Loucy (cell line): ENCODE measurements around the gene JAM3.
A peak's percentile ranks its signal among the peaks of the same experiment; 100 is the strongest.

Experiments used
- H2AFZ ChIP-seq: fragments of 200-600 bp; sonication (generic); 2 replicates; pipeline ENCODE4 v1.6.0; 2016; ENCODE audit warnings: antibody characterized with exemption, mild to moderate bottlenecking, low read length, moderate library complexity
- H3F3A ChIP-seq: fragments of 200-600 bp; 2 replicates; pipeline ENCODE4 v1.6.0; 2016; ENCODE audit warnings: antibody characterized with exemption, low read depth, mild to moderate bottlenecking
- H3K27me3 ChIP-seq: fragments of 200-600 bp; sonication (generic); 2 replicates; pipeline ENCODE4 v1.6.1; 2014; ENCODE audit warnings: low read length, mild to moderate bottlenecking; ENCODE audit not compliant: insufficient read depth, poor library complexity, severe bottlenecking
- H3K36me3 ChIP-seq: fragments of 200-600 bp; sonication (generic); 2 replicates; pipeline ENCODE4 v1.6.1; 2016; ENCODE audit warnings: low read length; ENCODE audit not compliant: insufficient read depth
- H3K4me1 ChIP-seq: fragments of 200-600 bp; sonication (generic); 2 replicates; pipeline ENCODE4 v1.5.1; 2014; ENCODE audit warnings: low read length, mild to moderate bottlenecking; ENCODE audit not compliant: insufficient read depth, poor library complexity, severe bottlenecking
- H3K4me2 ChIP-seq: fragments of 200-600 bp; sonication (generic); 2 replicates; pipeline ENCODE4 v1.6.0; 2014; ENCODE audit warnings: antibody characterized with exemption, low read length, low read depth, mild to moderate bottlenecking; ENCODE audit not compliant: poor library complexity, severe bottlenecking
- H3K4me3 ChIP-seq: fragments of 200-600 bp; sonication (generic); 2 replicates; pipeline ENCODE4 v1.5.1; 2014; ENCODE audit warnings: low read length, mild to moderate bottlenecking, mixed read lengths; ENCODE audit not compliant: poor library complexity, severe bottlenecking
- H3K79me2 ChIP-seq: fragments of 200-600 bp; sonication (generic); 2 replicates; pipeline ENCODE4 v1.6.1; 2014; ENCODE audit warnings: low read length; ENCODE audit not compliant: insufficient read depth
- H3K9ac ChIP-seq: fragments of 200-600 bp; sonication (generic); 2 replicates; pipeline ENCODE4 v1.6.0; 2014; ENCODE audit warnings: mild to moderate bottlenecking, low read depth, low read length, moderate library complexity; ENCODE audit not compliant: poor library complexity, severe bottlenecking
- H3K9me2 ChIP-seq: fragments of 200-600 bp; sonication (generic); replicated peaks from 2 replicates; pipeline ENCODE4 v1.6.1; 2016; ENCODE audit warnings: low read depth, low read length, mixed read lengths
- H3K9me3 ChIP-seq: fragments of 200-600 bp; sonication (generic); 2 replicates; pipeline ENCODE4 v1.6.1; 2014; ENCODE audit warnings: mild to moderate bottlenecking, antibody characterized with exemption, low read length, low read depth; ENCODE audit not compliant: insufficient read depth
- H4K20me1 ChIP-seq: fragments of 200-600 bp; sonication (generic); 2 replicates; pipeline ENCODE4 v1.6.0; 2014; ENCODE audit warnings: antibody characterized with exemption, low read length, mild to moderate bottlenecking; ENCODE audit not compliant: insufficient read depth, poor library complexity, severe bottlenecking
- EZH2phosphoT487 ChIP-seq: fragments of 200-600 bp; IDR thresholded peaks from 2 replicates; pipeline ENCODE4 v1.6.1; 2018; ENCODE audit warnings: antibody characterized with exemption, mild to moderate bottlenecking, moderate library complexity, borderline replicate concordance
- TF ChIP-seq, protein P1 (sequence below): fragments of 200-600 bp; sonication (generic); conservative IDR thresholded peaks from 2 replicates; pipeline ENCODE4 v1.5.1; 2014; ENCODE audit warnings: mild to moderate bottlenecking, antibody characterized with exemption, low read length

The JAM3 gene

DNA sequence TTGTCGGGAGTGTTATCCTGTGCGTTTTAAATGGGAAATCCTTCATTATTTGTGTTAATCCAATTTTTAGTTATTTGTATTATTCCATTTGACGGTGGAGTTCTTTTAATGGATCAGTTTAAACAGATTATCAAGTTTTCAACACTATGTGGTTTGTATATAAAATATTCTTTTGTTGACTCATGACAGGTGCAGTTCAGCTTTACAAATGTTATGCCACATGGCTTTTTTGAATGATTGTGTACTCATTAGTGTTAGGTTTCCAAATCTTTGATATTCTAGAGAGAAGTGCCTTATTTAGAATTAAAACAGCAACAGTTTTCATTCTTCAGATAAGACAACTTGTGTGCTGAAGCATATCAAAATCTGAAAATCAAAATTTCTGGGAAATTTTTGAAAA is 2.4 kb downstream of the JAM3 start:
- Histone ChIP-seq H3K9me2 (no peaks in the 10 kb centered on the region), H3K4me2 (no peak overlapping the region), H4K20me1 (no peaks in the 10 kb centered on the region), H3K27me3 (no peaks in the 10 kb centered on the region), H2AFZ (no peak overlapping the region), H3K4me1 (peaks cover 13% of the 10 kb centered on the region), H3K9me3 (no peaks in the 10 kb centered on the region), H3K79me2 (no peaks in the 10 kb centered on the region), H3K4me3 (no peak overlapping the region), H3K36me3 (no peaks in the 10 kb centered on the region), H3K9ac (no peak overlapping the region), H3F3A (no peaks in the 10 kb centered on the region)
- no peak for TF ChIP-seq EZH2phosphoT487
- TF ChIP-seq, protein P1, sequence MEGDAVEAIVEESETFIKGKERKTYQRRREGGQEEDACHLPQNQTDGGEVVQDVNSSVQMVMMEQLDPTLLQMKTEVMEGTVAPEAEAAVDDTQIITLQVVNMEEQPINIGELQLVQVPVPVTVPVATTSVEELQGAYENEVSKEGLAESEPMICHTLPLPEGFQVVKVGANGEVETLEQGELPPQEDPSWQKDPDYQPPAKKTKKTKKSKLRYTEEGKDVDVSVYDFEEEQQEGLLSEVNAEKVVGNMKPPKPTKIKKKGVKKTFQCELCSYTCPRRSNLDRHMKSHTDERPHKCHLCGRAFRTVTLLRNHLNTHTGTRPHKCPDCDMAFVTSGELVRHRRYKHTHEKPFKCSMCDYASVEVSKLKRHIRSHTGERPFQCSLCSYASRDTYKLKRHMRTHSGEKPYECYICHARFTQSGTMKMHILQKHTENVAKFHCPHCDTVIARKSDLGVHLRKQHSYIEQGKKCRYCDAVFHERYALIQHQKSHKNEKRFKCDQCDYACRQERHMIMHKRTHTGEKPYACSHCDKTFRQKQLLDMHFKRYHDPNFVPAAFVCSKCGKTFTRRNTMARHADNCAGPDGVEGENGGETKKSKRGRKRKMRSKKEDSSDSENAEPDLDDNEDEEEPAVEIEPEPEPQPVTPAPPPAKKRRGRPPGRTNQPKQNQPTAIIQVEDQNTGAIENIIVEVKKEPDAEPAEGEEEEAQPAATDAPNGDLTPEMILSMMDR = no peak

DNA sequence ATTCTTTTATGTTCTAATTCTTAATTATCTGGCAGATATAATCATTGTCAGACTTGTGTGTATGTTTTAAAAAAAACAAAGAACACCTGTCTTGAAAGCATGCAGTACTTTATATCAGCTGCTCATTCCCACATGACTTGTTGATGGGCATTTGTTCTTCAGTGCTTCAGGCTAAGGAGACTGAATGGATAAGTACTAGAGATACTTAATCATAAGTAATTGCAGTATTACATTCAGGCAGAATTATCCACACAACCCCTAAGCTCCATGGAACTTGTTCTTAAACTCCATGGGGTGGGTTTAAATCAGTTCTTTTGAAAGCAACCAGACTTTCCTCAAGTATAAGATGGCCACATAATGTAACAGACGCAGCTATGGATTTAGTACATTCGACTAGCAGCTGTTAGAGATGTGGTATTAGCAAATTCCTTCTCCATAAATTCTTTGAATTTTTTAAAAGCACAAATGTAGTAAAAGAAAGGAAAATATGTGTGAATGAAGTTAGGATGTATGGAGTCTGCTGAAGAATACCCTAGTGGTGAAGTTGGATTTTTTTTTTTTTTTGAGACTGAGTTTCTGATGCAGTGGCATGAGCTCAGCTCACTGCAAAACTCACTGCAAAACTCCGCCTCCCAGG is 3.0 kb downstream of the JAM3 start:
- Histone ChIP-seq H3K9ac (no peak overlapping the region), H3K4me3 (no peak overlapping the region), H3K9me3 (no peaks in the 10 kb centered on the region), H3K27me3 (no peaks in the 10 kb centered on the region), H3F3A (no peaks in the 10 kb centered on the region), H2AFZ (no peak overlapping the region), H4K20me1 (no peaks in the 10 kb centered on the region), H3K4me2 (no peak overlapping the region), H3K36me3 (no peaks in the 10 kb centered on the region), H3K9me2 (no peaks in the 10 kb centered on the region), H3K4me1 (peaks cover 13% of the 10 kb centered on the region), H3K79me2 (no peaks in the 10 kb centered on the region)
- no peak for TF ChIP-seq EZH2phosphoT487
- TF ChIP-seq, protein P1 = peak; percentile 45

DNA sequence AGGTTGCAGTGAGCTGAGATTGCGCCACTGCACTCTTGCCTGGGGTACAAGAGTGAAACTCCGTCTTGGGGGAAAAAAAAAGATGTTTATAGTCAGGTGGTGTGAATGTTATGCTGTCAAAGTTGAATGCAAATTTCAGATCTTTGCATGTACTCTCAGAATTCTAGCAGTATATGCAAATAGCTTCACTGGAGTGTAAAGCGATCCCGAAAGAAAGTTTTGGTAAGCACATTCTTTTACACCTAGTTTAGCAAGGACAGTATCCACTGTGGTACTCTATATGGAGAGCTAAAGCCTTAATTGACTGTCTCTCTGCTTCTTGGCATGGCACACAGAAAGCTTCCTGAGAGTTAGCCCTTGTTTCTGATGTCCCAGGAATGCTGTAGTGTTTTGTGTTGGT is 4.0 kb downstream of the JAM3 start:
- no peaks in the 10 kb centered on the region for H3K79me2 ChIP-seq
- no peaks in the 10 kb centered on the region for H3K36me3 ChIP-seq
- no peaks in the 10 kb centered on the region for H4K20me1 ChIP-seq
- no peak overlapping the region for H3K4me3 ChIP-seq
- peaks cover 13% of the 10 kb centered on the region for H3K4me1 ChIP-seq
- H3K9me2 ChIP-seq = no peaks in the 10 kb centered on the region
- TF ChIP-seq, protein P1 = no peak
- TF ChIP-seq EZH2phosphoT487 = no peak
- H2AFZ ChIP-seq = no peak overlapping the region
- H3K27me3 ChIP-seq = no peaks in the 10 kb centered on the region
- no peaks in the 10 kb centered on the region for H3K9me3 ChIP-seq
- H3K9ac ChIP-seq = no peak overlapping the region
- H3K4me2 ChIP-seq = no peak overlapping the region
- no peaks in the 10 kb centered on the region for H3F3A ChIP-seq
